OCI-LY7 (cell line): ENCODE data around the gene GSK3B.

Experiments
- EZH2phosphoT487 ChIP-seq: fragments of 200-600 bp; sonication (generic); IDR thresholded peaks from 2 replicates; pipeline ENCODE4 v1.6.1; 2018; ENCODE audit warnings: low read depth, borderline replicate concordance, mild to moderate bottlenecking, mixed run types, antibody characterized with exemption, low read length, moderate library complexity, mixed read lengths
- TF ChIP-seq, protein P1 (sequence below): fragments of 200-600 bp; sonication (generic); conservative IDR thresholded peaks from 2 replicates; pipeline ENCODE4 v1.5.1; 2014; ENCODE audit warnings: mild to moderate bottlenecking, antibody characterized with exemption, low read length, moderate library complexity, mixed read lengths

- TF ChIP-seq, protein P1, sequence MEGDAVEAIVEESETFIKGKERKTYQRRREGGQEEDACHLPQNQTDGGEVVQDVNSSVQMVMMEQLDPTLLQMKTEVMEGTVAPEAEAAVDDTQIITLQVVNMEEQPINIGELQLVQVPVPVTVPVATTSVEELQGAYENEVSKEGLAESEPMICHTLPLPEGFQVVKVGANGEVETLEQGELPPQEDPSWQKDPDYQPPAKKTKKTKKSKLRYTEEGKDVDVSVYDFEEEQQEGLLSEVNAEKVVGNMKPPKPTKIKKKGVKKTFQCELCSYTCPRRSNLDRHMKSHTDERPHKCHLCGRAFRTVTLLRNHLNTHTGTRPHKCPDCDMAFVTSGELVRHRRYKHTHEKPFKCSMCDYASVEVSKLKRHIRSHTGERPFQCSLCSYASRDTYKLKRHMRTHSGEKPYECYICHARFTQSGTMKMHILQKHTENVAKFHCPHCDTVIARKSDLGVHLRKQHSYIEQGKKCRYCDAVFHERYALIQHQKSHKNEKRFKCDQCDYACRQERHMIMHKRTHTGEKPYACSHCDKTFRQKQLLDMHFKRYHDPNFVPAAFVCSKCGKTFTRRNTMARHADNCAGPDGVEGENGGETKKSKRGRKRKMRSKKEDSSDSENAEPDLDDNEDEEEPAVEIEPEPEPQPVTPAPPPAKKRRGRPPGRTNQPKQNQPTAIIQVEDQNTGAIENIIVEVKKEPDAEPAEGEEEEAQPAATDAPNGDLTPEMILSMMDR: no peak
- TF ChIP-seq EZH2phosphoT487: no peak
Measured at GRCh38 chr3:119872773-119873172, 221.5 kb downstream of the GSK3B start.
